Upper lobe of left lung (tissue), 6 donors: ENCODE data around the gene AQP12A. TPM values are rescaled to one million over a fixed set of nuclear protein-coding genes. Genes with fewer than 3 reads are reported as not detected.
A peak's percentile ranks its signal among the peaks of the same experiment; 100 is the strongest.

ENCODE experiments used
- ATAC-seq, 2 donors: fragments of 200-7000 bp; cut with Tn5 transposase; one replicate each; pipeline ENCODE4 v1.9.1; 2022; ENCODE audit warnings: mild to moderate bottlenecking in 2 of 2, moderate library complexity in 2 of 2; ENCODE audit not compliant: low FRiP score in 2 of 2
- DNase-seq, 2 donors: peaks; one replicate each; pipeline ENCODE4 v3.0.0-alpha.2; 2019 to 2020
- H3K27ac ChIP-seq, 4 donors: fragments of 200-600 bp; sonication (generic); one replicate each; pipeline ENCODE4 v1.5.1; 2016 to 2019
- H3K27me3 ChIP-seq, 4 donors: fragments of 200-600 bp; sonication (generic); one replicate each; pipeline ENCODE4 v1.5.1; 2017 to 2019
- H3K36me3 ChIP-seq, 4 donors: fragments of 200-600 bp; sonication (generic); one replicate each; pipeline ENCODE4 v1.5.1; 2016 to 2019
- H3K4me1 ChIP-seq, 4 donors: fragments of 200-600 bp; sonication (generic); one replicate each; pipeline ENCODE4 v1.5.1; 2018 to 2019
- H3K4me3 ChIP-seq, 4 donors: fragments of 200-600 bp; sonication (generic); one replicate each; pipeline ENCODE4 v1.5.1; 2017 to 2019; ENCODE audit warnings: mild to moderate bottlenecking in 2 of 4, moderate library complexity in 1 of 4
- H3K9me3 ChIP-seq, 4 donors: fragments of 200-600 bp; sonication (generic); one replicate each; pipeline ENCODE4 v1.5.1; 2018 to 2019
- CTCF ChIP-seq, 6 experiments: fragments of 450-650 bp in 4 of 6; fragments of 200-600 bp in 2 of 6; sonication (generic) in 2 of 6; IDR thresholded peaks; one replicate each; pipeline ENCODE4 v1.5.1; 2016 to 2019; ENCODE audit warnings: antibody characterized with exemption in 6 of 6
- EP300 ChIP-seq, 4 donors: sonication (generic); formaldehyde crosslinking; IDR thresholded peaks; one replicate each; pipeline ENCODE4 v1.5.1; 2017; ENCODE audit warnings: antibody characterized with exemption in 4 of 4, control low read depth in 2 of 4
- POLR2A ChIP-seq, 4 donors: fragments of 450-650 bp; IDR thresholded peaks; one replicate each; pipeline ENCODE4 v1.5.1; 2016 to 2017; ENCODE audit warnings: antibody characterized with exemption in 4 of 4, mild to moderate bottlenecking in 2 of 4
- POLR2AphosphoS5 ChIP-seq, 2 donors: sonication (generic); formaldehyde crosslinking; IDR thresholded peaks; one replicate each; pipeline ENCODE4 v1.5.1; 2017; ENCODE audit warnings: antibody characterized with exemption in 2 of 2
- WGBS, 2 donors: methylation state at CpG; one replicate each; pipeline ENCODE4 v1.1.5; 2017 to 2018; 5-methylcytosine and 5-hydroxymethylcytosine counted together
- total RNA-seq, 6 donors: library from RNA; depleted of rRNA in 4 of 6; stranded (reverse); fragments of >200 nt in 4 of 6; gene quantifications; one replicate each; pipeline versions ENCODE4 v1.1.0 to v1.2.1, GENCODE V29; 2016 to 2021
- donor health status: DM: no; HTN: no; CAD: no; lungs with moderate emphysema.
- donor health status: DM: no; HTN: yes; CAD: no; lungs with severe emphysema.

Gene AQP12A
- total RNA-seq, 6 donors from 2014 or later = not detected

GRCh38 chr2:240708457-240708856 lies 16.8 kb downstream of the AQP12A start:
- 76 to 79% methylated on average over 7 of the region's 7 CpGs for WGBS, 2 donors

DNA sequence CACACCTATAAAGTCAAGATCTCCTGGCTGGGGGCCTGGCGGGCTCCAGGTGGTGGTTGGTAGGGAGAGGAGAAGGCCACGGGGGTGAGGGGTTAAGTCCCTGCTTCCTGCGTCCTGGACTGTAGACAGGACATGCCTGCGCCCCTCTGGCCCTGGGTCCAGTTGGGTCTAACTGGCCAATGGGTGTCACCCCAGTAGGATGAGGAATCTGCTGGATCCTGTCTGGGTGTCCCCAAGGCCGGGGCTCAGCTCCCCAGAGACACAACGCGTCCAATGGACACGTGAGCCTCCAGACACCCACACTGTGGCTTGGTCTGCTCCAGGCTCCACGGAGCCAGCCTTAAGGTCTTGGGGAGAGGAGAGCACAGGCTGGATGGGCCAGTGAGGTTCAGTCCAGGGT lies 19.6 kb downstream of the AQP12A start:
- Histone ChIP-seq H3K9me3 (no peaks in the 10 kb centered on the region), H3K4me3 (no peak overlapping the region), H3K27ac (no peak overlapping the region), H3K4me1 (no peaks in the 10 kb centered on the region), H3K36me3 (no peaks in the 10 kb centered on the region), H3K27me3 (no peaks in the 10 kb centered on the region)
- WGBS, 2 donors = 89% methylated on average over 9 of the region's 9 CpGs; no CpG with 5 or more reads in 1 of the 2 donors
- TF ChIP-seq CTCF (IDR thresholded peaks at IDR 0.05) (no peak), EP300 (IDR thresholded peaks at IDR 0.05) (no peak), POLR2AphosphoS5 (IDR thresholded peaks at IDR 0.05) (no peak)
- DNase-seq (no peak), ATAC-seq (peak in 1 of 2 donors; percentile 8)

More at GRCh38 chr2:240708457-240708856, 16.8 kb downstream of the AQP12A start:
- H3K9me3 ChIP-seq = no peaks in the 10 kb centered on the region
- TF ChIP-seq EP300 (IDR thresholded peaks at IDR 0.05) (no peak), POLR2A (IDR thresholded peaks at IDR 0.05) (no peak), POLR2AphosphoS5 (IDR thresholded peaks at IDR 0.05) (no peak), CTCF (IDR thresholded peaks at IDR 0.05) (no peak)
- H3K27me3 ChIP-seq = no peaks in the 10 kb centered on the region
- no peak overlapping the region for H3K4me3 ChIP-seq
- H3K27ac ChIP-seq = no peak overlapping the region
- no peaks in the 10 kb centered on the region for H3K4me1 ChIP-seq
- no peak for DNase-seq
- H3K36me3 ChIP-seq = no peaks in the 10 kb centered on the region
- ATAC-seq = no peak

DNA sequence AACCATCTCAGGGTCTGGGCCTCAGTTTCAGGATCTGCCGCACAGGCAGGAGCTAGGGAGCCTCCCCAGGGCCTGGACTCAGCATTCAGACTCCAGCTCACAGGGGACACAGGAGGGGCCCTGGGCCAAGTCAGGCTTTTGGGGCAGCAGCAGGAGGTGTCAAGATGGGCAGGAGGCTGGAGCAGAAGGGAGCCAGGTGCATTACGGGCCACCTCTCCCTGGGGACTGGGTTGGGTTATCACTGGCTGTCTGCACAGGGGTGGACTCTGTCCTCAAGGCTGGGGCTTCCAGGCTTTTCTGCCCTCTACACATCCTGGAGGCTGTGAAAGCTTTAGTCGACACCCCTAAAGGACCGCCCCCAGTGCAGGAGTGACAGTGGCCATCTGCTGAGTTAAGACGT lies 20.0 kb downstream of the AQP12A start:
- Histone ChIP-seq H3K4me3 (no peak overlapping the region), H3K4me1 (no peaks in the 10 kb centered on the region), H3K27me3 (no peaks in the 10 kb centered on the region), H3K36me3 (no peaks in the 10 kb centered on the region), H3K27ac (no peak overlapping the region), H3K9me3 (no peaks in the 10 kb centered on the region)
- DNase-seq (no peak), ATAC-seq (no peak)
- WGBS, 2 donors = 75 to 85% methylated on average over 2 to 5 of the region's 5 CpGs
- TF ChIP-seq CTCF (IDR thresholded peaks at IDR 0.05) (no peak), POLR2A (IDR thresholded peaks at IDR 0.05) (no peak), EP300 (IDR thresholded peaks at IDR 0.05) (no peak), POLR2AphosphoS5 (IDR thresholded peaks at IDR 0.05) (no peak)

GRCh38 chr2:240712121-240712520 lies 20.5 kb downstream of the AQP12A start:
- DNase-seq (peak in 1 of 2 donors; percentile 38), ATAC-seq (no peak)
- H3K4me3 ChIP-seq = no peak overlapping the region
- no peaks in the 10 kb centered on the region for H3K36me3 ChIP-seq
- no peaks in the 10 kb centered on the region for H3K27me3 ChIP-seq
- no peak overlapping the region for H3K27ac ChIP-seq
- H3K9me3 ChIP-seq = no peaks in the 10 kb centered on the region
- H3K4me1 ChIP-seq = no peaks in the 10 kb centered on the region
- no peak for TF ChIP-seq POLR2AphosphoS5 (IDR thresholded peaks at IDR 0.05)
- no peak for TF ChIP-seq CTCF (IDR thresholded peaks at IDR 0.05)
- 90 to 92% methylated on average over 6 to 9 of the region's 9 CpGs for WGBS, 2 donors

DNA sequence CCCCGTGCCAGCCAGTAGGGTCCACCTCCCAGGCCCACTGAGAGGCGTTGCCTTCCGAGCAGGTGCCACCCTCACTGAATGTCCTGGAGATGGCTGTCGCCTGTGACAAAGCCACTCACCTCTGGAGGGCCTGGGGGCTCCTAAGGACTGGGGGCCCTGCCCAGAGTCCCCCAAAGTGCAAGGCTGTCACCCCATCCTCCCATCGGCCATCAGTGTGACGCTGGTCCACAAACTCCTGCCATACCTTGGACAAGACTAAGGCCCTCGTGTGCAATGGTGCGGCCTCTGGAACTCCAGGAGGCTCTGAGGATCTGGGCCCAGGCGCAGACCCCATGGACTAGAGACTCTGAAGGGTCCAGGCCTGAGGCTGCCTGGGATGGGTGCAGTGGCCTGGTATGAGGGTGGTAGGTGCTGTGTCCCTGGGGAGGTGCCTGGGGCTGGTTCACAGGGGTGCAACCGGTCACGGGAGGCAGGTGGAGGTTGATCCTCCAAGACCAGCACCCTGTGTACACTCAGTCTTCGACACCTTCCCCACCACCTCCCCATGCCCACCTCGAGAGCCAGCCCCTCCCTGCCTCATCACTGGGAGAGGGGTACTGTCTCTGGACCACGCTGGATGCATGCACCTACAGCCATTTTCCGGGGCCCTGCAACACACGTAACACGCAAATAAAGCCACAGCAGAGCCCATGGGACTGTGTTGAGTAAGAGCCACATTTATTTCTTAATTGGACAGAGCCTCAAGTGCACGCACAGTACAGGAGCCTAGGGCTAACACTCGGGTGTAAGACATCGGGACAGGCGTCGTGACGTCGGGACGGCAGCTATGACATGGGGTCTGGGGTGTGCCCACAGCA lies 21.6 kb downstream of the AQP12A start:
- Histone ChIP-seq H3K9me3 (no peaks in the 10 kb centered on the region), H3K36me3 (no peaks in the 10 kb centered on the region), H3K27ac (no peak overlapping the region), H3K4me1 (no peaks in the 10 kb centered on the region), H3K4me3 (no peak overlapping the region), H3K27me3 (no peaks in the 10 kb centered on the region)
- TF ChIP-seq POLR2A (IDR thresholded peaks at IDR 0.05) (no peak), CTCF (IDR thresholded peaks at IDR 0.05) (no peak), POLR2AphosphoS5 (IDR thresholded peaks at IDR 0.05) (no peak), EP300 (IDR thresholded peaks at IDR 0.05) (no peak)
- ATAC-seq (no peak), DNase-seq (peak in 1 of 2 donors; percentile 52)
- WGBS, 2 donors = 87 to 91% methylated on average over 19 to 23 of the region's 25 CpGs
